NCI-H2171 (cell line): ENCODE measurements around the gene DCDC2C.

Experiments
- DNase-seq: peaks from one replicate; lab custom pipeline; 2025; lab: John Stamatoyannopoulos, UW

DCDC2C gene

GRCh38 chr2:3827673-3828575 lies 124.5 kb downstream of the DCDC2C start:
- no peak for DNase-seq

- DNase-seq = no peak
Observed at GRCh38 chr2:3830796-3831195, 127.4 kb downstream of the DCDC2C start.

- DNase-seq = no peak
Observed at GRCh38 chr2:3837086-3837485, 133.7 kb downstream of the DCDC2C start.

GRCh38 chr2:3838348-3838747 lies 135.0 kb downstream of the DCDC2C start:
- DNase-seq = no peak

- no peak for DNase-seq
Observed at GRCh38 chr2:3839476-3839875, 136.1 kb downstream of the DCDC2C start.

- no peak for DNase-seq
Observed at GRCh38 chr2:3840611-3841155, 137.3 kb downstream of the DCDC2C start.

- DNase-seq = no peak
Observed at GRCh38 chr2:3847397-3848052, 144.2 kb downstream of the DCDC2C start.

- no peak for DNase-seq
Observed at GRCh38 chr2:3848776-3849175, 145.4 kb downstream of the DCDC2C start.

- DNase-seq = no peak
Observed at GRCh38 chr2:3849213-3849612, 145.8 kb downstream of the DCDC2C start.

- peak; percentile 10 for DNase-seq
Observed at GRCh38 chr2:3857576-3857975, 154.2 kb downstream of the DCDC2C start.

GRCh38 chr2:3864943-3865865 lies 161.8 kb downstream of the DCDC2C start:
- DNase-seq = no peak

- no peak for DNase-seq
Observed at GRCh38 chr2:3867469-3867868, 164.1 kb downstream of the DCDC2C start.

GRCh38 chr2:3868012-3868805 lies 164.8 kb downstream of the DCDC2C start:
- DNase-seq = no peak

GRCh38 chr2:3870222-3870621 lies 166.8 kb downstream of the DCDC2C start:
- DNase-seq = no peak

- DNase-seq = no peak
Observed at GRCh38 chr2:3871002-3871401, 167.6 kb downstream of the DCDC2C start.

GRCh38 chr2:3872451-3872850 lies 169.1 kb downstream of the DCDC2C start:
- DNase-seq = no peak

- DNase-seq = no peak
Observed at GRCh38 chr2:3873899-3874298, 170.5 kb downstream of the DCDC2C start.

- no peak for DNase-seq
Observed at GRCh38 chr2:3876221-3876620, 172.8 kb downstream of the DCDC2C start.

GRCh38 chr2:3876685-3877084 lies 173.3 kb downstream of the DCDC2C start:
- no peak for DNase-seq

- DNase-seq = no peak
Observed at GRCh38 chr2:3885629-3886628, 182.6 kb downstream of the DCDC2C start.
